ENCODE data around the gene PARP12.

GRCh38 chr7:139993169-139993568, 69.6 kb downstream of the PARP12 start:
- TF ChIP-seq ZNF398 (tag by site-specific recombination; IDR thresholded peaks at IDR 0.05) (no peak), CTCF (tag by site-specific recombination; IDR thresholded peaks at IDR 0.05) (no peak), ZNF555 (tag by site-specific recombination; conservative IDR thresholded peaks at IDR 0.05) (no peak), ZNF791 (tag by site-specific recombination; IDR thresholded peaks at IDR 0.05) (no peak), ZNF274 (IDR thresholded peaks at IDR 0.05; ENCODE audit: low read length) (no peak), ZNF274 (tag by site-specific recombination; IDR thresholded peaks at IDR 0.05; ENCODE audit: borderline replicate concordance) (no peak), ZNF280C (tag by site-specific recombination; IDR thresholded peaks at IDR 0.05) (no peak), ZNF610 (tag by site-specific recombination; IDR thresholded peaks at IDR 0.05; ENCODE audit: borderline replicate concordance) (no peak), ZNF155 (tag by site-specific recombination; IDR thresholded peaks at IDR 0.05) (no peak), ZNF660 (tag by site-specific recombination; IDR thresholded peaks at IDR 0.05) (no peak), ZFP37 (tag by site-specific recombination; IDR thresholded peaks at IDR 0.05) (no peak)

All from HEK293 (cell line).